SHP77 treated with DMSO at 0.1 percent for 48 hours (cell line): ENCODE data around the gene CLCNKA.
"Not testable (repeated sequence)": the region's sequence is repeated elsewhere in the genome, so short reads cannot be mapped to it uniquely, and the experiment has no call there.

Source experiments
- DNase-seq: peaks from one replicate; lab custom pipeline; 2025; lab: John Stamatoyannopoulos, UW

The CLCNKA gene

GRCh38 chr1:16021681-16022080, at the start of gene CLCNKA:
Gene CLCNKA (plus strand): TSS chr1:16022036. CDS start chr1:16022620, 584 bp downstream.
- no peak for DNase-seq

- no peak for DNase-seq
Observed at GRCh38 chr1:15972409-15972808, 49.4 kb upstream of the CLCNKA start.

GRCh38 chr1:15973772-15974171, 48.1 kb upstream of the CLCNKA start:
- DNase-seq, result no peak

GRCh38 chr1:15974855-15975254, 47.0 kb upstream of the CLCNKA start:
- DNase-seq, result no peak

GRCh38 chr1:15975358-15975804, 46.5 kb upstream of the CLCNKA start:
- DNase-seq, result no peak

- peak; percentile 76 for DNase-seq
Observed at GRCh38 chr1:15975805-15976680, 45.8 kb upstream of the CLCNKA start, which contains the start of gene ZBTB17. Gene ZBTB17 (minus strand): TSS chr1:15976101. CDS start chr1:15948495, 27,606 bp downstream.

- not testable (repeated sequence) for DNase-seq
Observed at GRCh38 chr1:15977947-15978346, 43.9 kb upstream of the CLCNKA start.

- no peak for DNase-seq
Observed at GRCh38 chr1:15981679-15982078, 40.2 kb upstream of the CLCNKA start.

GRCh38 chr1:15983275-15983674, 38.6 kb upstream of the CLCNKA start:
- no peak for DNase-seq

GRCh38 chr1:15985611-15986297, 36.1 kb upstream of the CLCNKA start:
- DNase-seq, result no peak

- no peak for DNase-seq
Observed at GRCh38 chr1:15988856-15989736, 32.7 kb upstream of the CLCNKA start.

- DNase-seq, result no peak
Observed at GRCh38 chr1:15989776-15990175, 32.1 kb upstream of the CLCNKA start.

- DNase-seq, result no peak
Observed at GRCh38 chr1:15991427-15992186, 30.2 kb upstream of the CLCNKA start.

- DNase-seq, result no peak
Observed at GRCh38 chr1:15992187-15992553, 29.7 kb upstream of the CLCNKA start.

GRCh38 chr1:15992582-15993500, 29.0 kb upstream of the CLCNKA start:
- DNase-seq, result no peak

- DNase-seq, result no peak
Observed at GRCh38 chr1:15993666-15994065, 28.2 kb upstream of the CLCNKA start.

- no peak for DNase-seq
Observed at GRCh38 chr1:15994081-15994480, 27.8 kb upstream of the CLCNKA start.

GRCh38 chr1:15994590-15995351, 27.1 kb upstream of the CLCNKA start:
- no peak for DNase-seq

GRCh38 chr1:15997076-15997585, 24.7 kb upstream of the CLCNKA start:
- no peak for DNase-seq
